ENCODE results near the gene MREG. TPM values are rescaled to one million over a fixed set of nuclear protein-coding genes. Genes with fewer than 3 reads are reported as not detected.

The MREG gene
- total and polyA plus RNA-seq, 9 donors, result 0.85 to 5.4 (median 2.1) TPM

DNA sequence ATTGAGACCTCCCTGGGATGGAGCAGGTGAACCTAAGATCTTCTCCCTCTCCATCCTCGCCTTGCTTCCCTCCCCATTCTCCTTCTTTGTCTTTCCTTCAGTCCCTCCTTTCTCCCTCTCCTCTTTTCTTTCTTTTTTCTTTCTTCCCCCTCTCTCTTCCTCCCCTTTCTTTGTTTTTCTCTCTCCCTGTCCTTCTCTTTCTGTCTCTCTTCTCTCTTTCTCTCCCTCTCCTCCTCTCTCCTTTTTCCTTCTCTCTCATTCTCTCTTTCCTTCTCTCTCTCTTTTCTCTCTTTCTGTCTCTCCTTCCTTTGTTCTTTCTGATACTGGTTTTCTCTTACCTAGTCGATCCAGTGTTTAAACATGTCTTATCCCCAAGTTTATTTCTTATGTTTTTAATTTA, 10.7 kb downstream of the MREG start:
- intact Hi-C loops (cut with DNase I), result no loop called here
- TF ChIP-seq, protein P1, sequence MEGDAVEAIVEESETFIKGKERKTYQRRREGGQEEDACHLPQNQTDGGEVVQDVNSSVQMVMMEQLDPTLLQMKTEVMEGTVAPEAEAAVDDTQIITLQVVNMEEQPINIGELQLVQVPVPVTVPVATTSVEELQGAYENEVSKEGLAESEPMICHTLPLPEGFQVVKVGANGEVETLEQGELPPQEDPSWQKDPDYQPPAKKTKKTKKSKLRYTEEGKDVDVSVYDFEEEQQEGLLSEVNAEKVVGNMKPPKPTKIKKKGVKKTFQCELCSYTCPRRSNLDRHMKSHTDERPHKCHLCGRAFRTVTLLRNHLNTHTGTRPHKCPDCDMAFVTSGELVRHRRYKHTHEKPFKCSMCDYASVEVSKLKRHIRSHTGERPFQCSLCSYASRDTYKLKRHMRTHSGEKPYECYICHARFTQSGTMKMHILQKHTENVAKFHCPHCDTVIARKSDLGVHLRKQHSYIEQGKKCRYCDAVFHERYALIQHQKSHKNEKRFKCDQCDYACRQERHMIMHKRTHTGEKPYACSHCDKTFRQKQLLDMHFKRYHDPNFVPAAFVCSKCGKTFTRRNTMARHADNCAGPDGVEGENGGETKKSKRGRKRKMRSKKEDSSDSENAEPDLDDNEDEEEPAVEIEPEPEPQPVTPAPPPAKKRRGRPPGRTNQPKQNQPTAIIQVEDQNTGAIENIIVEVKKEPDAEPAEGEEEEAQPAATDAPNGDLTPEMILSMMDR (IDR thresholded peaks at IDR 0.05), result no peak
- no peak for DNase-seq
- H3K4me1 ChIP-seq (ENCODE audit: insufficient read depth), result peaks cover 1% of the 10 kb centered on the region
- no peak overlapping the region for H3K27ac ChIP-seq
- no peaks in the 10 kb centered on the region for H3K27me3 ChIP-seq
- no peaks in the 10 kb centered on the region for H3K9me3 ChIP-seq
- H3K36me3 ChIP-seq, result no peaks in the 10 kb centered on the region
- H3K4me3 ChIP-seq, result no peak overlapping the region
- 87 to 96% (median 90%) methylated on average over 2 of the region's 2 CpGs for WGBS, 3 donors

DNA sequence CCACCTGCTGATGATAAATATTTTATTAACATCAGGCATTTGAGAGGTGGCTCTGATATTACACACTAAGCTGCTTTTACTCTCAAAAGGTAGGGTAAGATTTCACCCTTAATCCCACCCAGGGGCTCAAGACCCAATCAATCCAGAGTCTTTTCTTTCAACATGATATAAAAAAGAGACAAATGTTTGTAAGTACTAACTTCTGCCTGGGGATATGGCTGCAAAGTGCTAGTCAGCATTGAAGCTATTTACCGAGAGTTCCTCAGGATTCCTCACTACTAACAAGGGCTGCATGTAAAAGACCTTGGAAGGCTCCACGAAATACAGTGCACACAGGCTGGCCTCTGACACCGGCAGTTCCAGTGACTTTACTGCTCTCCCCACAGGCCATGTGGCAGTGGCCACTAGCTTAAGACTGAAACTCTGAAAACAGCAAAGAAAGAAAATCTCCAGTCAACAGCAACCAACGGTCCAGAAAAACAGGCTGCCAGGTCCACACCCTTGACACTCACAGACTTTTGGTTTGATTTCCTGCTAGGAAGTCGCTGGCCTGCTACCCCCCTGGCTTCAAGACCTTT, 11.2 kb downstream of the MREG start:
- Histone ChIP-seq H3K4me1 (ENCODE audit: insufficient read depth) (peaks cover 1% of the 10 kb centered on the region), H3K4me3 (no peak overlapping the region), H3K36me3 (no peaks in the 10 kb centered on the region), H3K9me3 (no peaks in the 10 kb centered on the region), H3K27ac (no peak overlapping the region), H3K27me3 (no peaks in the 10 kb centered on the region)
- intact Hi-C loops (cut with DNase I), result no loop called here
- 59 to 66% (median 61%) methylated on average over 5 of the region's 5 CpGs for WGBS, 3 donors
- DNase-seq, result no peak
- TF ChIP-seq, protein P1 (IDR thresholded peaks at IDR 0.05), result no peak
- TF ChIP-seq POLR2A (IDR thresholded peaks at IDR 0.05), result no peak
- TF ChIP-seq EP300 (IDR thresholded peaks at IDR 0.05), result no peak

DNA sequence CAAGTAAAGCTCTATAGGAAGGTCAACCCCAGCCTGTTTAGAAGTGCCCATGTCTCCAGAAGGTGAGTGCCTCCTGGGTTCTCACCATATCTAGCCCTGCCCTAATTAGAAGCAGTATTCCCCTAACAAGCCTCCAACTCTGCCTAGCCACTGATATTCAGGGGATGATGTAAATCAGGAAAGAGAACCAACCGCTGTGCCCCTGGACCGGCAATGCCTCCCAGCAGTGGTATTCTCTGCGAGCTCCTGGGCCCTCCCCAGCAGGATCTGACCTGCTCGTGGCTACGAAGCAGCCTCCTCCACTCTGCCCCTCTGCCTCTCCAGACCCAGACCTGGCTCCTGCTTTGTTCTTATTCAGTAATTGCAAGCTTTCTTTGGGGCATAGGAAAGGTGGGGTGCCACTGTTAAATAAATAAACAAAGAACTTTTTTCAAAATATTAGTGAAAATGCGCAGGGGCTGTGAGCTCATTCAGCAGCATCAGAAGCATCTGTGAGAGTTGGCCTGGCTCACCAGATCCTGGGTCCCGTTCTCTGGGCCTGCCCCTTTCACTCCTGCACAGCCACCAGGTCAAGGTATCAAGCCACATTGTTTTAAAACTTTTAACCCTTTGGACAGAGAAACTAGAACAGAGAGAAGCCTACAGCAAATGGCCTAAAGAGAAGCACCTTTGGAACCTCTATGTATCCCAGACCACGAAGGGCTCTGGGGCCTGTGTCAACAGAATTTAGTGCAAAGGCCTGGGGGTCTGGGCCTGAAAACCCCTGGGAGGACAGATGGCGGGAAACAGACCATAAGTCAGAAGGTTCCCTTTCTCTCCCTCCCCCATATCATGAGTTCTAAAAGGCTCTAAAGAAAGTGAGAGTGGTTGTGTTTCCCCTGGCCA, 11.9 kb downstream of the MREG start:
- H3K27ac ChIP-seq, result no peak overlapping the region
- no peak for DNase-seq
- H3K4me3 ChIP-seq, result no peak overlapping the region
- WGBS, 3 donors, result 73 to 82% (median 74%) methylated on average over 9 of the region's 9 CpGs
- H3K9me3 ChIP-seq, result no peaks in the 10 kb centered on the region
- intact Hi-C loops (cut with DNase I), result no loop called here
- peaks cover 1% of the 10 kb centered on the region for H3K4me1 ChIP-seq (ENCODE audit: insufficient read depth)
- H3K27me3 ChIP-seq, result no peaks in the 10 kb centered on the region
- TF ChIP-seq EP300 (IDR thresholded peaks at IDR 0.05), result no peak
- no peak for TF ChIP-seq POLR2A (IDR thresholded peaks at IDR 0.05)
- TF ChIP-seq, protein P1 (IDR thresholded peaks at IDR 0.05), result no peak
- H3K36me3 ChIP-seq, result no peaks in the 10 kb centered on the region

DNA sequence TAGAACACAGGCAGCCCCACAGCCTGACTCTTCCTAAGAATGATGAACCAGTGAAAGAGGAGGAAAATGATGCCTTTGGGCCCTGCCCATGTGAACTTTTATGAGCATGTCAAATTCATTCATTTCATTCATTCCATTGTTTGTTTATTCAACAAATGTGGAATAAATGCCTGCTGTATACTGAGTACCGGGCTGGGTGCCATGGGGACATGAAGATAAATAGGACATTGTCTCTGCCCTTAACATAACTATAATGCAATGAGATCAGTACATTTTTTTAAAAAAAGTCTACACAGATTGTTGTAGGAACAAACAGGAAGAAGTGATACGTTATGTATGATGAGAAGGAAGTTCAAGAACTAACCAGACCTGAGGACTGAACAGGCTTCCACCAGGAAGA, 14.7 kb downstream of the MREG start:
- no peak overlapping the region for H3K4me3 ChIP-seq
- H3K27ac ChIP-seq, result no peak overlapping the region
- H3K36me3 ChIP-seq, result no peaks in the 10 kb centered on the region
- intact Hi-C loops (cut with DNase I), result no loop called here
- H3K4me1 ChIP-seq (ENCODE audit: insufficient read depth), result peaks cover 1% of the 10 kb centered on the region
- DNase-seq, result no peak
- 83 to 89% (median 88%) methylated on average over 2 of the region's 2 CpGs for WGBS, 3 donors
- TF ChIP-seq, protein P1 (IDR thresholded peaks at IDR 0.05), result no peak
- TF ChIP-seq POLR2A (IDR thresholded peaks at IDR 0.05), result no peak
- no peak for TF ChIP-seq EP300 (IDR thresholded peaks at IDR 0.05)
- no peaks in the 10 kb centered on the region for H3K27me3 ChIP-seq
- no peaks in the 10 kb centered on the region for H3K9me3 ChIP-seq
